ENCODE results near the gene POLN. TPM values are rescaled to one million over a fixed set of nuclear protein-coding genes. Genes with fewer than 3 reads are reported as not detected.
A peak's percentile ranks its signal among the peaks of the same experiment; 100 is the strongest.

Gene POLN
- total and polyA plus RNA-seq, 8 donors = 2.7 to 5.7 (median 3.9) TPM

- no peak overlapping the region for H3K27ac ChIP-seq
- H3K9me3 ChIP-seq = peaks cover 0 to 12% of the 10 kb centered on the region in 2 donors
- no peaks in the 10 kb centered on the region for H3K27me3 ChIP-seq
- H3K4me1 ChIP-seq = no peaks in the 10 kb centered on the region
- DNase-seq = no peak
- intact Hi-C loops (cut with DNase I) = no loop called here
- TF ChIP-seq CTCF (IDR thresholded peaks at IDR 0.05) = no peak
- no peak for ATAC-seq
- H3K36me3 ChIP-seq = no peaks in the 10 kb centered on the region
- no peak overlapping the region for H3K4me3 ChIP-seq
Measured at GRCh38 chr4:2186865-2187172, 55.1 kb downstream of the POLN start.

DNA sequence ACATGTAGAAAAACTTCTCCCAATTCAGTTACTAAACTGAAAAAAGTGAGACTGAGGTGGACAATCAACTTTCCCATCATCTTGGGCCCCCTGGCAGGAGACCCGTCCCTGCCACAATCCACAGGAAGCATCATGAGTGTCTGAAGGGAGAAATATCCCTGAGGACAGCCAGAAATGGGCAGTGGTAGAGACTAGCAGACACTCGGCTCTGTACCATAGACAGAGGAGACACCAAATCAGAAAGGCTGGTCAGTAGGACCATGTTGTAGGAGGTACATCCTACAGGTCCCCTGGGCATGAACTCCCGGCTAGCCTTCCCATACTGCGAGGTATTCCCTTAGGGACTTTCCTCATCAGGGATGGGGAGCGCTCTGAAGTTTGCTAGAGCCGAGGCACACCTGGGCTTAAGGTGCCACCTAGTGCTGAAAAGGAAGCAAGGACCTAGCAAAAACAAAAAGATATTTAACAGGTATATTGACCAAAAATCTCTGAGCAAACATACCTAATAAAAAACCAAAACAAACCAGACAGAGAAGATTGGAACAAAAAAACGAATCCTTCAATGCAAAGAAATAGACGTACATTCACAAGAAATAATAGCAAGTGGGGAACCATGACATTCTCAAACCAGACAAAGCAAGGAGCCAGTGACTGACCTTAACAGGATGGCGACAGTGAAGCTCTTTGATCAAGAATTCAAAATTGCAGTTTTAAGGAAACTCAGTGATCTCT lies 55.6 kb downstream of the POLN start:
- Histone ChIP-seq H3K9me3 (peaks cover 0 to 12% of the 10 kb centered on the region in 2 donors), H3K27me3 (no peaks in the 10 kb centered on the region), H3K27ac (no peak overlapping the region), H3K36me3 (no peaks in the 10 kb centered on the region), H3K4me3 (no peak overlapping the region), H3K4me1 (no peaks in the 10 kb centered on the region)
- ATAC-seq (peak; percentile 94), DNase-seq (peak in 1 of 4 donors; percentile 31)
- peak in 1 of 2 donors; percentile 22 for TF ChIP-seq CTCF (IDR thresholded peaks at IDR 0.05)
- intact Hi-C loops (cut with DNase I) = no loop called here

GRCh38 chr4:2183394-2183793 lies 58.5 kb downstream of the POLN start:
- ATAC-seq (no peak), DNase-seq (no peak)
- no peaks in the 10 kb centered on the region for H3K4me1 ChIP-seq
- TF ChIP-seq CTCF (IDR thresholded peaks at IDR 0.05) = no peak
- H3K27me3 ChIP-seq = no peaks in the 10 kb centered on the region
- H3K27ac ChIP-seq = no peak overlapping the region
- peaks cover 0 to 12% of the 10 kb centered on the region in 2 donors for H3K9me3 ChIP-seq
- no peaks in the 10 kb centered on the region for H3K36me3 ChIP-seq
- intact Hi-C loops (cut with DNase I) = no loop called here
- no peak overlapping the region for H3K4me3 ChIP-seq

DNA sequence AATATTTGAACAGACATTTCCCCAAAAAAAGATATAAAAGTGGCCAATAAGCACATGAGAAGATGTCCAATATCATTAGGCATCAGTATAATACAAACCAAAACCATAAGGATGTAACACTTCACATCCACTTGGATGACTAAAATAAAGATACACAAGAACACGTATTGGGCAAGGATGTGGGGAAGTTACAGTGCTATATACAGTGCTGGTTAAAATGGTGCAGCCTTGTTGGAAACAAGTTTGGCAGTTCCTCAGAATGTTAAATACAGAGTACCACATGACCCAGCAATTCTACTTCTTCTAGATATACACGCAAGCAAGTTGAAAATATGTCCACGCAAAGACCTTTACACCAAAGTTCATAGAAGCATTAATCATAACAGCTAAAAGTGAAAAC lies 58.9 kb downstream of the POLN start:
- intact Hi-C loops (cut with DNase I) = no loop called here

DNA sequence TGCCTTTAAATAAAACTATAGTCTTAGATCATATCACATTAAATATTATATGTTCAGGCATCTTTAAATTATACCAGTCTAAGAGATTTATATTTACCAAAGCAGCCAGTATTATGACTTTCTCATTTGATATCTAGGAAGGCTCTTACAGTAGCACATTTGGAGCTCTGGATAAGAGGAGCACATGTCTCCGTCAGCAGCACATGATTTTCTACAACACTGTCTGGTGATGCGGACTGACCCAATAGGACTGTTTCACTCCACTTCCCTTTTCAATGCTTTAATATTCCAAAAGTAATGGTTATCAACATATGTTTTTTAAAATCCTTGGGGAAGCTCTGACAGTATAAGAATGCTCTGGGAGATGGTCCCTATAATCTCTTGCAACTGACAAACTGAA lies 61.5 kb downstream of the POLN start:
- Histone ChIP-seq H3K36me3 (no peaks in the 10 kb centered on the region), H3K4me3 (no peak overlapping the region), H3K9me3 (peaks cover 0 to 3% of the 10 kb centered on the region in 2 donors), H3K27me3 (no peaks in the 10 kb centered on the region), H3K4me1 (no peaks in the 10 kb centered on the region), H3K27ac (no peak overlapping the region)
- no peak for TF ChIP-seq CTCF (IDR thresholded peaks at IDR 0.05)
- DNase-seq = no peak
- ATAC-seq = no peak
- intact Hi-C loops (cut with DNase I) = no loop called here

More for the DNA sequence above, 58.9 kb downstream of the POLN start:
- no peak overlapping the region for H3K27ac ChIP-seq
- H3K9me3 ChIP-seq = peaks cover 0 to 10% of the 10 kb centered on the region in 2 donors
- no peak for ATAC-seq
- no peaks in the 10 kb centered on the region for H3K27me3 ChIP-seq
- no peak for DNase-seq
- no peak overlapping the region for H3K4me3 ChIP-seq
- no peaks in the 10 kb centered on the region for H3K4me1 ChIP-seq
- TF ChIP-seq CTCF (IDR thresholded peaks at IDR 0.05) = no peak
- no peaks in the 10 kb centered on the region for H3K36me3 ChIP-seq

Data from left lung (tissue), 10 donors.